ENCODE measurements around the gene FAM193B.

The FAM193B gene

DNA sequence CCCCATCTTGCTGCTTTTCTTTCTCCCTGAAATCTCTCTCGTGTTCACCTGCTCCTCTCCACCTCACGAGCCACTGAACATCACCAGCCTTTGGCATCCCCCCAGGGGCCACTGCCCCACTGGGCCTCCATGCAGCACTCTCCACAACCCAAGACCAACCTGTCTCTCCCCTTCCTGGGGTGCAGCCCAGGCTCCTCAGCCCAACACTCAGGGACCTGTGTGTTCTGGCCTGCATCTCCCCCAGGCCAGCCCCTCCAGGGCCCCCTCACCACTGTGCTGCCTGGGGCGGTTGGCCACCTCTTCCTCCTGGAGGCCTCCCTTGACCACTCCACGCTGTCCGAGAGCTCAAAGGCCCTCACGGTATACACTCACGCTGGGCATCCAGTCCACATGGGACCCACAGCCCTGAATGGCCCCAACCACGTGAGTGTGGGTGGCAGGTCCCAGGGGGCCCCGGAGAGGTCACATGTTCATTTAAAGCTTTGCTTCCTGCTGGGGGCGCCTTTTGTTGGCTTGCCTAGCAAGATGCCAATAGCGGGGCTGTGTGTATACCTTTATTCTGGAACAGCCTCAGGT lies 44.3 kb downstream of the FAM193B start:
- H3K9ac ChIP-seq (ENCODE audit: low read depth, low read length), result no peak overlapping the region
- H3K9me3 ChIP-seq (ENCODE audit: control insufficient read depth, insufficient read depth, low read length), result no peaks in the 10 kb centered on the region
- H3K4me1 ChIP-seq (ENCODE audit: insufficient read depth, low read length), result peaks cover 16% of the 10 kb centered on the region; the same call in 1 of the 2 replicates
- H3K36me3 ChIP-seq (ENCODE audit: insufficient read depth, low read length), result peaks cover 10% of the 10 kb centered on the region

- Histone ChIP-seq H3K9ac (ENCODE audit: low read depth, low read length) (no peak within 1 kb of the TSS), H3K36me3 (ENCODE audit: insufficient read depth, low read length) (peaks cover 8% of the 10 kb centered on the region), H3K4me1 (ENCODE audit: insufficient read depth, low read length) (peaks cover 16% of the 10 kb centered on the region; the same call in 1 of the 2 replicates), H3K9me3 (ENCODE audit: control insufficient read depth, insufficient read depth, low read length) (no peaks in the 10 kb centered on the region)
Observed at GRCh38 chr5:177509381-177509951, 44.9 kb downstream of the FAM193B start, which contains the start of gene DOK3. Gene DOK3 (minus strand): TSS chr5:177509826. CDS start chr5:177509540, 286 bp downstream.

GRCh38 chr5:177508837-177509236 lies 45.5 kb downstream of the FAM193B start:
- Histone ChIP-seq H3K4me1 (ENCODE audit: insufficient read depth, low read length) (peaks cover 16% of the 10 kb centered on the region; the same call in 1 of the 2 replicates), H3K9me3 (ENCODE audit: control insufficient read depth, insufficient read depth, low read length) (no peaks in the 10 kb centered on the region), H3K36me3 (ENCODE audit: insufficient read depth, low read length) (peaks cover 4% of the 10 kb centered on the region), H3K9ac (ENCODE audit: low read depth, low read length) (no peak overlapping the region)

DNA sequence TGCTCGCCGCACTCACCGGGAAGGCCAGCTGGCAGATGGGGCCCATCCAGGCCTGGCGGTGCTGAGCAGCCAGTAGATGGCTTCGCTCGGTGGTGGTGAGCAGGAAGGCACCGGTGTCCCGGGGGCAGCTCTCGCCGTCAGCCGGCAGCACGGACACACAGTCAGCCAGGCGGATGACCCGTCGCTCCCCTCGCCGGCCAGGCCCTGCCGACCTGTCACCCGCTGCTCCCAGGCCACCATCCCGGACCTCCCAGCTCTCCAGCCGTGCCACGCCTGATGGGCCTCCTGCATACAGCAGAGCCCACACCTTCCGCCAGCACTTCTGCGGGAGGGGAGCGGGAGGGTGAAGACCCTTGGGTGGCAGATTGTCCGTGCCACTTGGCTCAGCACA lies 46.1 kb downstream of the FAM193B start:
- peaks cover 16% of the 10 kb centered on the region; the same call in 1 of the 2 replicates for H3K4me1 ChIP-seq (ENCODE audit: insufficient read depth, low read length)
- H3K9me3 ChIP-seq (ENCODE audit: control insufficient read depth, insufficient read depth, low read length), result no peaks in the 10 kb centered on the region
- H3K9ac ChIP-seq (ENCODE audit: low read depth, low read length), result no peak overlapping the region
- peaks cover 4% of the 10 kb centered on the region for H3K36me3 ChIP-seq (ENCODE audit: insufficient read depth, low read length)

DNA sequence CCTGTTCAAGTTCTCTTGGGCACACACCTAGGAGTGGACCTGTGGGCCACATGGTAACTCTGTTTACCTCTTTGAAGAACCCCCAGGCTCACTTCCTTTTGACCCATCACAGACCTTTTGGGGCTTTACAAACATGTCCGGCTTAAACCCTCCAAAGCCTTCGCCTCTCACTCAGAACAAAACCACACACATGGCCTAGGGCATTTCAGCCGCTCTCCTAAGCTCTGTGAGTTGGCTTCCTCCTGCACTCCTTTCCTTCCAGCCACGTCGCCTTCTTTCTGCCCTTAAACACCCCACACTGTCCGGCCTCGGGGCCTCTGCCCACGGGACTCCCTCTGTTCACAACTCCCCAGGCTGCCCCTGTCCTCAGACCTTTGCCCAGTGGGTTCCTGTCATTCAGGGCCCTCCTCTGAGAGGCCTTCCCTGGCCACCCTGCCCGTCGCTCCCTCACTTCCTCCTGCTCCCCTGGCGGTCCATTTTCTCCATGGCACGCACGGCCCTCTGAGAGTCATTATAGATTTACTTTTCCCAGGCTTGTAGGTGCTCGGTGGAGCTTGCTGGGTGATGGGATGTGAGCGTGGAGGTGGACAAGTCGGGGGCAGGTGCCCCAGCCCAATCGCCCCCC lies 46.7 kb downstream of the FAM193B start:
- Histone ChIP-seq H3K36me3 (ENCODE audit: insufficient read depth, low read length) (peaks cover 4% of the 10 kb centered on the region), H3K4me1 (ENCODE audit: insufficient read depth, low read length) (peaks cover 16% of the 10 kb centered on the region; the same call in 1 of the 2 replicates), H3K9me3 (ENCODE audit: control insufficient read depth, insufficient read depth, low read length) (no peaks in the 10 kb centered on the region), H3K9ac (ENCODE audit: low read depth, low read length) (no peak overlapping the region)

DNA sequence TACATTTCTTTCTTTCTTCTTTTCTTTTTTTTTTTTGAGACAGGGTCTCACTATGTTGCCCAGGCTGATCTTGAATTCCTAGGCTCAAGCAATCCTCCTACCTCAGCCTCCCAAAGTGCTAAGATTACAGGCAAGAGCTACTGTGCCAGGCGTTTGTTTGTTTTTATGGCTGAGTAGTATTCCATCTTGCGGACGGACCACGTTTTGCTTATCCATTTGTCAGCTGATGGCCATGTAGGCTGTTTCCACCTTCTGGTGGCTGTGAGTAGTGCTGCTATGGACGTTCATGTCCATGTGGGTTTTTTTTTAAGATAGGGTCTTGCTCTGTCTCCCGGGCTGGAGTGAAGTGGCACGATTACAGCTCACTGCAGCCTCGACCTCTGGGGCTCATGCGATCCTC lies 47.2 kb downstream of the FAM193B start:
- no peak overlapping the region for H3K9ac ChIP-seq (ENCODE audit: low read depth, low read length)

DNA sequence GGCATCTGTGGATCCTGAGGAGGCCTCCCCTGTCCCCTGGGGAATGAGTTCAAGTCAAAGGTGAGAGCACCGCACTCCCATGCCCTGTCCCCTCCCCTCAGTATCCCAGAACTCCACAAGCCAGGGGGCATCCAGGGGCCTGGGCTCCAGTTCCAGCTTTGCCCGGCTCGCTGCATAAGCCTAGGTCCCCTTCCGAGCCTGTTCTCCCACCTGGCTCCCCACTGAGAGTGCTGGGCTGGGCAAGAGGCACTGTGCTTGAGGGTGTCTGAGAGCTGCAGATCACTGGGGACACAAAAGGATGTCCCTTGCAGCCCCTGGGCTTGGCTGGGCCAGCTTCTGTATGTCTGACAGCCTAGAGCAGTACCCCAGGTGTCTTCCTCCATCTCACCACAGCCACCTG lies 49.3 kb downstream of the FAM193B start:
- H3K4me1 ChIP-seq (ENCODE audit: insufficient read depth, low read length), result peaks cover 14% of the 10 kb centered on the region; the same call in 1 of the 2 replicates
- H3K36me3 ChIP-seq (ENCODE audit: insufficient read depth, low read length), result peaks cover 3% of the 10 kb centered on the region
- H3K9me3 ChIP-seq (ENCODE audit: control insufficient read depth, insufficient read depth, low read length), result no peaks in the 10 kb centered on the region
- H3K9ac ChIP-seq (ENCODE audit: low read depth, low read length), result no peak overlapping the region

More for the DNA sequence above, 47.2 kb downstream of the FAM193B start:
- H3K36me3 ChIP-seq (ENCODE audit: insufficient read depth, low read length), result peaks cover 4% of the 10 kb centered on the region
- H3K4me1 ChIP-seq (ENCODE audit: insufficient read depth, low read length), result peaks cover 16% of the 10 kb centered on the region; the same call in 1 of the 2 replicates
- H3K9me3 ChIP-seq (ENCODE audit: control insufficient read depth, insufficient read depth, low read length), result no peaks in the 10 kb centered on the region

- Histone ChIP-seq H3K9me3 (ENCODE audit: control insufficient read depth, insufficient read depth, low read length) (no peaks in the 10 kb centered on the region), H3K36me3 (ENCODE audit: insufficient read depth, low read length) (no peaks in the 10 kb centered on the region), H3K9ac (ENCODE audit: low read depth, low read length) (no peak overlapping the region), H3K4me1 (ENCODE audit: insufficient read depth, low read length) (peaks cover 7% of the 10 kb centered on the region; the same call in 1 of the 2 replicates)
Observed at GRCh38 chr5:177504086-177505056, 50.0 kb downstream of the FAM193B start.

DNA sequence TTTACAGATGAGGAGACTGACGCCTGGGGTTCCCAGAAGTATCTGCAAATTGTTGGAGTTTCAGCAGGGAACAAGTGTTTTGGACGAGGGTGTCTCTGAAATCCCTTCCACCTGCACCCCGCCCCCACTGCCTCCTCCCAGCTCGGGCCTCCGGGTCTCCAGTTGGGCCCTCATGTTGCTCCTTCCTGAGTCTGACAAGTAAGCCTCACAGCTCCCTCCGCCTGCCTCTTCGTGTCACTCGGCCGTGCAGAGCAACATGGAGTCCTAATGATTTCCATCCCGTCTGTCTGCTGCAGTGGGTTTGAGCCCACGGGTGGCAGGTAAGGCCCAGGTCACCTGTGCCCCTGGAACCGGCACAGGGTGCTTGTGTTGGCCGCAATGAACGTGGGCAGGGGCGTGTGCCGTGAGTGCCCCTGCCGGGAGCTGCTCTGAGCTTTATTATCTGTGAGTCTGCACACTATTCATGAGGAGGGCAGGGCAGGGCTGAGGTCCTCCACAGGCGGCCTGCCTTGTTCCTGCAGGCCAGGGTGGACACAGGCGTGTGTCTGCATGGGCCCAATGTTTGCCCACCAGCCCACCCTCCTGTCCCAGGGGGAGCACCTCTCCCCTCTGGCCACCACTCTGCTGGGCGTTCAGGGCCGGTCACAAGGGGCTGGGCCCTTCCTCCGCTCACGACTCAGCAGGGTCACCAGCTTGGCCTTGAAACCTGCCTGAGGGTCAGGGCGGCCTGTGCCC lies 50.8 kb downstream of the FAM193B start:
- H3K36me3 ChIP-seq (ENCODE audit: insufficient read depth, low read length), result no peaks in the 10 kb centered on the region
- H3K9ac ChIP-seq (ENCODE audit: low read depth, low read length), result no peak overlapping the region
- H3K4me1 ChIP-seq (ENCODE audit: insufficient read depth, low read length), result peaks cover 4% of the 10 kb centered on the region; the same call in 1 of the 2 replicates
- H3K9me3 ChIP-seq (ENCODE audit: control insufficient read depth, insufficient read depth, low read length), result no peaks in the 10 kb centered on the region

DNA sequence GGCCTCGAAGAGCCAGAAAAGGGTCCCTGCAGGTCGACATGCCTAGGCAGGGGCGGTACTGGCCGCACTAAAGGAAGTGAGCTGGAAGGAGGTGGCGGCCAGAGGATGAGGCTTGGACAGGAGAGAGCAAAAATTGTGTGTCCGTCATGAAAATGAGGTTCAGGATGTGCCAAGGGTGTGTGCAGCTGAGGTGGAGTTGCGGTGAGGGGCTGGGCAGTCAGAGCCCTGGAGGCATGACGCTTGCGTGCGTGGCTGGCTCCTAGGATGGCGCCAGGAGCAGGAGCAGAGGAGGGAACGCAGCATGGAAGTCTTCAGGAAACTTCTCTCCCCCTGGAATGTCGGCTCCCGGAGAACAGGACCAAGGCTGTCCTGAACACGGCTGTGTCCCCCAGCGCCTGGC lies 51.5 kb downstream of the FAM193B start:
- H3K4me1 ChIP-seq (ENCODE audit: insufficient read depth, low read length), result peaks cover 7% of the 10 kb centered on the region; the same call in 1 of the 2 replicates
- H3K36me3 ChIP-seq (ENCODE audit: insufficient read depth, low read length), result no peaks in the 10 kb centered on the region
- H3K9me3 ChIP-seq (ENCODE audit: control insufficient read depth, insufficient read depth, low read length), result no peaks in the 10 kb centered on the region
- H3K9ac ChIP-seq (ENCODE audit: low read depth, low read length), result no peak overlapping the region

- Histone ChIP-seq H3K4me1 (ENCODE audit: insufficient read depth, low read length) (peaks cover 7% of the 10 kb centered on the region; the same call in 1 of the 2 replicates), H3K9me3 (ENCODE audit: control insufficient read depth, insufficient read depth, low read length) (no peaks in the 10 kb centered on the region), H3K9ac (ENCODE audit: low read depth, low read length) (no peak overlapping the region), H3K36me3 (ENCODE audit: insufficient read depth, low read length) (no peaks in the 10 kb centered on the region)
Observed at GRCh38 chr5:177501874-177502678, 52.3 kb downstream of the FAM193B start.

- H3K36me3 ChIP-seq (ENCODE audit: insufficient read depth, low read length), result no peaks in the 10 kb centered on the region
- H3K9ac ChIP-seq (ENCODE audit: low read depth, low read length), result no peak overlapping the region
- no peaks in the 10 kb centered on the region for H3K9me3 ChIP-seq (ENCODE audit: control insufficient read depth, insufficient read depth, low read length)
- peaks cover 8% of the 10 kb centered on the region; the same call in 1 of the 2 replicates for H3K4me1 ChIP-seq (ENCODE audit: insufficient read depth, low read length)
Observed at GRCh38 chr5:177500685-177501522, 53.5 kb downstream of the FAM193B start.
